Measurements from ENCODE around the gene GARIN3.

Gene GARIN3

DNA sequence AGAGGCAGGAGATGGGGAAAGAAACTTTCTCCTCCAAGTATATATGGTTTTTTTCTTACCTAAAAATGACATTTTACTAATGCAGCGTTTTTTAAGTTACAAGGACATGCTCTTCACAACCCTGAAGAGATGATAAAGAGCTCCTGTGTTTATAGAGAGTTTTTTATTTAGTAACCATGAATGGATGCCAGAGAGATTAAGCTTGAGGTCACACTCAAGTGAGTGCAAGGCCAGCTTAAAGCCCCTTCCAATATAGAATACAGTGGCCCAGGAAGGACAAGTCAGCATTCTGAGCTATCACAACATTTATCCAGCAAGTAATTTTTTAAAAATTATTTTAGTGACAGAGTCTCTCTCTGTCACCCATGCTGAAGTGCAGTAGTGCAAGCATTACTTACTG is 50.6 kb downstream of the GARIN3 start:
- no peaks in the 10 kb centered on the region for H3K4me1 ChIP-seq (ENCODE audit: insufficient read depth, insufficient read length)
- no peaks in the 10 kb centered on the region for H3K36me3 ChIP-seq (ENCODE audit: insufficient read depth, insufficient read length, low read length)
- no peaks in the 10 kb centered on the region for H3K9me3 ChIP-seq (ENCODE audit: insufficient read depth, low read length)
- no peak overlapping the region for H3K4me3 ChIP-seq (ENCODE audit: insufficient read length, low read depth)
- no peak for DNase-seq (ENCODE audit: low read depth, low spot score)
- no peak for TF ChIP-seq ZNF274 (IDR thresholded peaks at IDR 0.05; ENCODE audit: low read depth, low read length)
- no peak for TF ChIP-seq YY1 (IDR thresholded peaks at IDR 0.05; ENCODE audit: insufficient read depth, insufficient read length)
- TF ChIP-seq SUZ12 (IDR thresholded peaks at IDR 0.05; ENCODE audit: extremely low read depth, insufficient read depth, insufficient read length) = no peak
- no peaks in the 10 kb centered on the region for H3K27me3 ChIP-seq (ENCODE audit: insufficient read depth, insufficient read length)
- no peak overlapping the region for H3K9ac ChIP-seq (ENCODE audit: insufficient read length, low read depth)

DNA sequence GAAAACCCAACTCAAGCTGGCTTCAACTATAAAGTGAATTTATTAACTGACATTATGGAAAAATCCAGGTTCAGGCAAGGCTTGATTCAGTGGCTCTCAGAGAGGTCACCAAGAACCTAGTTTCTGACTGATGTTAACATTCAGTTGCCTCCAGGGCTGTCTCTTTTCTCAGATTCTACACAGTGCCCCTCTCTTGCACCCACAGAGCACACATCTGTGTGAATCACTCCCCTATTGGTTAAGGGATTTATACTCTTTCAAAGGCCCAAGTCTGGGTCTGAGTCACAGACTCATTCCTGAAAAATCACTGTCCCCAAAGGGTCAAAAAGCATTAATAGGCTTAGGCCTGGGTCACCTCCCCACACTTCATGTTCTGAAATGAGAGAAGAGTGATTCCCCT is 51.1 kb downstream of the GARIN3 start:
- Histone ChIP-seq H3K36me3 (ENCODE audit: insufficient read depth, insufficient read length, low read length) (no peaks in the 10 kb centered on the region), H3K27me3 (ENCODE audit: insufficient read depth, insufficient read length) (no peaks in the 10 kb centered on the region), H3K4me1 (ENCODE audit: insufficient read depth, insufficient read length) (no peaks in the 10 kb centered on the region), H3K9ac (ENCODE audit: insufficient read length, low read depth) (no peak overlapping the region), H3K4me3 (ENCODE audit: insufficient read length, low read depth) (no peak overlapping the region), H3K9me3 (ENCODE audit: insufficient read depth, low read length) (no peaks in the 10 kb centered on the region)
- no peak for DNase-seq (ENCODE audit: low read depth, low spot score)
- no peak for TF ChIP-seq YY1 (IDR thresholded peaks at IDR 0.05; ENCODE audit: insufficient read depth, insufficient read length)
- no peak for TF ChIP-seq SUZ12 (IDR thresholded peaks at IDR 0.05; ENCODE audit: extremely low read depth, insufficient read depth, insufficient read length)
- no peak for TF ChIP-seq ZNF274 (IDR thresholded peaks at IDR 0.05; ENCODE audit: low read depth, low read length)

DNA sequence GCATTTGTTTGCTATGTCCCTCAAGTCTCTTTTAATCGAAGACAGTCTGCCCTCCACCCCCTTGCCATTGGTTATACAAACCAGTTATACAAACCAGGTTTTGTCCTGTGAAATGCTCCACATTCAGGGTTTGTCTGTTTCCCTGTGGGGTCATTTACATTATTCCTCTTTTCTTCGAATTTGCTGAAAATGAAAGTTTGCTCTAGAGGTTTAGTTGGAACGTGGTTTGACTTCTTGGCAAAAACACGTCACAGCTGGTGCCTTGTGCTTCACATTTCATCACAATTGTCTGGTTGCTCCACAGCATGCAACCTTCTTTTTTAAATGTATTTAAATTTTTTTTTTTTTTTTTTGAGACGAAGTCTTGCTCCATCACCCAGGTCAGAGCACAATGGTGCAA is 53.1 kb downstream of the GARIN3 start:
- H3K9ac ChIP-seq (ENCODE audit: insufficient read length, low read depth) = no peak overlapping the region
- TF ChIP-seq SUZ12 (IDR thresholded peaks at IDR 0.05; ENCODE audit: extremely low read depth, insufficient read depth, insufficient read length) = no peak
- no peak for TF ChIP-seq ZNF274 (IDR thresholded peaks at IDR 0.05; ENCODE audit: low read depth, low read length)
- no peak for TF ChIP-seq YY1 (IDR thresholded peaks at IDR 0.05; ENCODE audit: insufficient read depth, insufficient read length)
- H3K36me3 ChIP-seq (ENCODE audit: insufficient read depth, insufficient read length, low read length) = no peaks in the 10 kb centered on the region
- no peak for DNase-seq (ENCODE audit: low read depth, low spot score)
- H3K4me3 ChIP-seq (ENCODE audit: insufficient read length, low read depth) = no peak overlapping the region
- H3K27me3 ChIP-seq (ENCODE audit: insufficient read depth, insufficient read length) = no peaks in the 10 kb centered on the region
- H3K9me3 ChIP-seq (ENCODE audit: insufficient read depth, low read length) = no peaks in the 10 kb centered on the region
- H3K4me1 ChIP-seq (ENCODE audit: insufficient read depth, insufficient read length) = no peaks in the 10 kb centered on the region
